ENCODE data around the gene PCDH9. TPM values are rescaled to one million over a fixed set of nuclear protein-coding genes. Genes with fewer than 3 reads are reported as not detected.
"Not testable (repeated sequence)": the region's sequence is repeated elsewhere in the genome, so short reads cannot be mapped to it uniquely, and the experiment has no call there.

PCDH9 gene
- polyA plus RNA-seq, 1 donor, result 1.8 TPM

DNA sequence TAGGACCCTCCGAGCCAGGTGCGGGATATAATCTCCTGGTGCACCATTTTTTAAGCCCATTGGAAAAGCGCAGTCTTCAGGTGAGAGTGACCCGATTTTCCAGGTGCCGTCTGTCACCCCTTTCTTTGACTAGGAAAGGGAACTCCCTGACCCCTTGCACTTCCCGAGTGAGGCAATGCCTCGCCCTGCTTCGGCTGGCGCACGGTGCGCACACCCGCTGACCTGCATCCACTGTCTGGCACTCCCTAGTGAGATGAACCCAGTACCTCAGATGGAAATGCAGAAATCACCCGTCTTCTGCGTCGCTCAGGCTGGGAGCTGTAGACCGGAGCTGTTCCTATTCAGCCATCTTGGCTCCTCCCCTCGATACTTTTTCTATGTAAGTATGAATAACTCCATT is 970.7 kb downstream of the PCDH9 start:
- no CpG with 5 or more reads among the region's 17 CpGs for WGBS (ENCODE audit: insufficient coverage, low lambda C conversion rate)

More for the DNA sequence above, 970.7 kb downstream of the PCDH9 start:
- not testable (repeated sequence) for H3K27ac ChIP-seq (ENCODE audit: low read length); H3K27me3 ChIP-seq (ENCODE audit: control insufficient read depth, insufficient read depth, low read length); H3K36me3 ChIP-seq (ENCODE audit: control insufficient read depth, insufficient read depth, low read length); H3K9me3 ChIP-seq (ENCODE audit: control insufficient read depth, low read depth, low read length); H3K4me3 ChIP-seq (ENCODE audit: low read length); H3K4me1 ChIP-seq (ENCODE audit: control insufficient read depth, insufficient read depth, low read length); DNase-seq
